ENCODE measurements around the gene RLF. TPM values are rescaled to one million over a fixed set of nuclear protein-coding genes. Genes with fewer than 3 reads are reported as not detected.
A peak's percentile ranks its signal among the peaks of the same experiment; 100 is the strongest.

The RLF gene
- total RNA-seq, 4 donors from 2014 or later = 17.9 to 68.0 (median 28.9) TPM

GRCh38 chr1:40265298-40265697, 104.1 kb downstream of the RLF start:
- intact Hi-C loops (cut with DNase I; ENCODE audit: low total_unique reads) = no loop called here
- Histone ChIP-seq H3K36me3 (no peaks in the 10 kb centered on the region), H3K27me3 (no peaks in the 10 kb centered on the region), H3K27ac (peak overlapping the region in 1 of 2 donors; percentile 88), H3K4me1 (peaks cover 6 to 9% of the 10 kb centered on the region in 2 donors), H3K4me3 (no peak overlapping the region), H3K9me3 (no peaks in the 10 kb centered on the region)
- TF ChIP-seq CTCF (IDR thresholded peaks at IDR 0.05) (no peak), POLR2A (IDR thresholded peaks at IDR 0.05) (no peak)
- DNase-seq = no peak

- Histone ChIP-seq H3K27ac (peak overlapping the region; percentile 74 to 88), H3K4me3 (no peak overlapping the region), H3K27me3 (no peaks in the 10 kb centered on the region), H3K36me3 (no peaks in the 10 kb centered on the region), H3K9me3 (no peaks in the 10 kb centered on the region), H3K4me1 (peaks cover 6% of the 10 kb centered on the region in 2 donors)
- intact Hi-C loops (cut with DNase I; ENCODE audit: low total_unique reads) = no loop called here
- TF ChIP-seq CTCF (IDR thresholded peaks at IDR 0.05) (no peak), POLR2A (IDR thresholded peaks at IDR 0.05) (no peak)
- no peak for DNase-seq
These were observed 104.7 kb downstream of the RLF start for GRCh38 chr1:40265919-40266318.

- Histone ChIP-seq H3K27ac (peak overlapping the region; percentile 74 to 88), H3K36me3 (no peaks in the 10 kb centered on the region)
- intact Hi-C loops (cut with DNase I; ENCODE audit: low total_unique reads) = no loop called here
These were observed 105.8 kb downstream of the RLF start for GRCh38 chr1:40266786-40267535.

GRCh38 chr1:40267767-40268187, 106.6 kb downstream of the RLF start:
- H3K27me3 ChIP-seq = no peaks in the 10 kb centered on the region
- peak overlapping the region; percentile 74 to 88 for H3K27ac ChIP-seq
- no peak for DNase-seq
- peaks cover 6% of the 10 kb centered on the region in 2 donors for H3K4me1 ChIP-seq
- no peak overlapping the region for H3K4me3 ChIP-seq
- H3K36me3 ChIP-seq = no peaks in the 10 kb centered on the region
- intact Hi-C loops (cut with DNase I; ENCODE audit: low total_unique reads) = no loop called here
- H3K9me3 ChIP-seq = no peaks in the 10 kb centered on the region
- TF ChIP-seq CTCF (IDR thresholded peaks at IDR 0.05) (no peak), POLR2A (IDR thresholded peaks at IDR 0.05) (no peak)

More at GRCh38 chr1:40266786-40267535, 105.8 kb downstream of the RLF start:
- Histone ChIP-seq H3K9me3 (no peaks in the 10 kb centered on the region), H3K4me3 (no peak overlapping the region), H3K27me3 (no peaks in the 10 kb centered on the region), H3K4me1 (peaks cover 6% of the 10 kb centered on the region in 2 donors)
- no peak for DNase-seq
- no peak for TF ChIP-seq POLR2A (IDR thresholded peaks at IDR 0.05)

GRCh38 chr1:40268211-40268610, 107.0 kb downstream of the RLF start:
- TF ChIP-seq CTCF (IDR thresholded peaks at IDR 0.05) (no peak), POLR2A (IDR thresholded peaks at IDR 0.05) (no peak)
- H3K4me1 ChIP-seq = peaks cover 6% of the 10 kb centered on the region in 2 donors
- no peak overlapping the region for H3K4me3 ChIP-seq
- no peak for DNase-seq
- H3K9me3 ChIP-seq = no peaks in the 10 kb centered on the region
- no peaks in the 10 kb centered on the region for H3K27me3 ChIP-seq
- intact Hi-C loops (cut with DNase I; ENCODE audit: low total_unique reads) = no loop called here
- H3K27ac ChIP-seq = peak overlapping the region; percentile 74 to 88
- H3K36me3 ChIP-seq = no peaks in the 10 kb centered on the region
